GM18873 (cell line): ENCODE data around the gene NUP210.

ENCODE experiments used
- ATAC-seq: cut with Tn5 transposase; IDR thresholded peaks from one replicate; pipeline ENCODE4 v1.9.1; 2021; ENCODE audit warnings: mild to moderate bottlenecking, moderate library complexity, moderate number of reproducible peaks; ENCODE audit not compliant: unreplicated experiment, low FRiP score

The NUP210 gene

DNA sequence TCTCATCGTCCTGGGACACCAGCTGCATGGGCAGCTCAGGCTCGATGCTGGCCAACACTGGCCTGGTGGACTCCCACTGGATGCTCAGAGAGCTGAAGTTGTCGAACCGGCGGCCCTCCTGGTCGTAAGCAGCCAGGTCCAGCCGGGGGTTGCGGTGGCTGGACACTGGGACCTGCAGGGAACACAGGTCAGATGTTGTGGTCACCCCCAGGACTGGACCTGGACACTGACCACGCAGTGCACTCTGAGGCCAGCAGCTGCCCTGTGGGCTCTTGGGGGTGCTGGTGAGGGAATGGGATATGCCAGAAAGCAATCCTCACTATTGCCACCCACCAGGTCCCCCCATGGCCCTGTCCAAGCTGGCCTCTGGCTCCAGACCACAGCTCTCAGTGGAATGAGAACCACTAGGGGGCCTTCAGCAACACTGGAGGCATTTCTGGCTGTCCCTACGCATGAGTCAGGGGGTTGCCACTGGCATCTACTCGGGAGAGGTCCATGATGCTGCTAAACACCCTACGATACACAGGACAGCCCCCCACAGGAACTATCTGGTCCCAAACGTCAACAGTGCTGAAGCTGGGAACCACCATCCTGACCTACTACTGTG lies 66.1 kb downstream of the NUP210 start:
- ATAC-seq = no peak

- no peak for ATAC-seq
These were observed 66.6 kb downstream of the NUP210 start for GRCh38 chr3:13353506-13353905.

DNA sequence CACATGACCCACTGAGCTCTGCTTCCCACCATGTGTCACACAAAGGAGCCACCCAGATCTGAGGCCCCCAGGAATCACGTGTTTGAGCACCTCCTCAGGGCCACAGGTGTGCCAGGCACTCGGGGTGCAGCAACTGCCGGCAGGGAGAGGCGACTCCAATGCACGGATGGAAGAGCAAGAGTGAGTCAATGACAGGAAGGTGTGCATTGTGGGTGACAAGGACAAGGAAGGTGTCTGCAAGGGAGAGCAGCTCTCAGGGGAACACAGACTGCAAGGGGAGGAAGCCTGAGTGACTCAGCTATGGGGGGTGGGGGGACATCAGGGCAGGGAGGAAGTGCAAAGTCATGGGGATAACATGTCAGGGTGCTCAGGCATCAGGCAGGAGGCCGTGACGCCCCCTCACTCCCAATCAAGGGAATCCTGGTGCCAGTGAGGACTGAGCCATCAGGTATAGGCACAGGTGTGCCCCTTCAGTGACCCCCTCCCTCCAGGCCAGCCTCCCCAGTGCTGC lies 67.4 kb downstream of the NUP210 start:
- no peak for ATAC-seq

- no peak for ATAC-seq
These were observed 70.3 kb downstream of the NUP210 start for GRCh38 chr3:13349823-13350222.

- no peak for ATAC-seq
These were observed 71.3 kb downstream of the NUP210 start for GRCh38 chr3:13348661-13349396.

- no peak for ATAC-seq
These were observed 72.0 kb downstream of the NUP210 start for GRCh38 chr3:13348100-13348499.

GRCh38 chr3:13347390-13347950 lies 72.7 kb downstream of the NUP210 start:
- ATAC-seq = no peak

DNA sequence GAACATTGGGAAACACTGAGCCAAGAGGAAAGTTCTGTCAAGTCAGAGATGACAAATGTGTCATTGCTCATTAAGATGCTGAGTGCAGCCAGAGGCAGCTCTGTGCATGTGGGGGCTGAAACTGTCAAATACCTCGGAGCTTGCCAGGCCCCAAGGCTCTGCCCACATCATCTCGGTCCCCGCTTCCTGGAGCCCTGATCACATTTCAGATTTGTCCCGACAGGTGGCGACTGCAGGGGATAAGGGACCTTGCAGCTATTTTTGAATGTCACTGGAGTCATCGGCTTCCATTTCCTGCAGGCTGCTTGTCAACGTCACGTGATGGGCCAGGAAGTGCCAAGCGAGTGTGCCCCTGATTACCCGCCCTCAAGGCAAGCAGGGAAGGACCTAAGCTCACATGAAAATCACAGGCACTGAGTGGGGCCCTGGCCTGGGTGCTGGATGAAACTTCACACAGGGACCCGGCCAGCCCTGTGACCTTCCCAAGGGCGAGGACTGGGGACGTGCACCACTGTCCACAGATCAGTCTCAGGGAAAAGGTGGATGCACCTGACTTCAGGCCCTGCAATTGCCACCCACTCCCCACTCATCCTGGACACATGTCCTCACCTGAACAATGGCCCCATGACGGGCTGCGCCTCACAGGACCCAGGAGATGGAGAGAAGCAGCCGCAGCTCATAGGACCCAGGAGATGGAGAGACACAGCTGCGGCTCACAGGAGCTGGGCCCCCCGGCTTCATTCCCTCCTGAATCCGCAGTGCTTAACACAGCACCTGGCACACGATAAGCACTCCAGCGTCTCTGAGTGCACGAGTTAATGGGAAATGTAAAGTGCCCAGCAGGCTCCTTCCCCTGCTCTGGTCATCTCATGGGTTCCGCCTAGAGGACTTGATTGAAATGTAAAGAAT lies 73.4 kb downstream of the NUP210 start:
- ATAC-seq = no peak

DNA sequence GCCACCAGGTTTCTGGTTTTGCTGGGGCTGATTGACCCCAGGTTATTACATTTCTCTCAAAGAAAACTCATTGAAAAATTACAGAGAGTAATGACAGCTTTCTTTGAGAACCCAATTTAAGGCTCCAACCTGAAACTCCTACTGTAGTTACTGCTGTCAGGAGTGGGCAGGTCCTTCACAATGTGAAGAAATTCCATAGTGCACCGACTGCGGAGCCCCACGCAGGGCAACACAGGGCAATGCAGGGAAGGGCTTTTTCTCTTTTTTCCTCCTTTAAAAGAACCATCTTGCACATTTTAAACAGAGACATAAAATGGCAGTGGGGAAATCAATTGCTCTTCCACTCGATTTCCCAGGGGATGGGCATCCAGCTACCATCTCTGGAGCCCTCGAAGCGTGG lies 74.3 kb downstream of the NUP210 start:
- ATAC-seq = no peak

DNA sequence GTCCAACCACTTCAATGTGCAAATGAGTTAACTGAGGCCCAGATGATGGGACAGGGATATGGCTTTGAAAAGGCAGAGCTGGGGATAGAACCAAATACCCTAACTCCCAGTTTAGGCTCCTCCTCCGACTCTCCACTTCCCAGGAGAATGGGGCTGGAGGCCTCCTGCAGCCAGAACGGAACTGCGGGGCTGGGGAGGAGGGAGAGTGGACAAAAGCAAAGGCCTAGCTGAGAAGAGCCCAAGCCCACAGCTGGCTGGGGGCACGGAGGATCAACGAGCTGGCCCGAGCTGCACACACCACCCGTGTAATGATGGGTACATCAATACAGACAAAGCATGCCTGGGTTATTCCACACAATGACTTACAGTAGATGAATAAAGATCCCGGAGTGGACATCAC lies 74.8 kb downstream of the NUP210 start:
- ATAC-seq = no peak

- ATAC-seq = no peak
These were observed 75.5 kb downstream of the NUP210 start for GRCh38 chr3:13344663-13345062.

DNA sequence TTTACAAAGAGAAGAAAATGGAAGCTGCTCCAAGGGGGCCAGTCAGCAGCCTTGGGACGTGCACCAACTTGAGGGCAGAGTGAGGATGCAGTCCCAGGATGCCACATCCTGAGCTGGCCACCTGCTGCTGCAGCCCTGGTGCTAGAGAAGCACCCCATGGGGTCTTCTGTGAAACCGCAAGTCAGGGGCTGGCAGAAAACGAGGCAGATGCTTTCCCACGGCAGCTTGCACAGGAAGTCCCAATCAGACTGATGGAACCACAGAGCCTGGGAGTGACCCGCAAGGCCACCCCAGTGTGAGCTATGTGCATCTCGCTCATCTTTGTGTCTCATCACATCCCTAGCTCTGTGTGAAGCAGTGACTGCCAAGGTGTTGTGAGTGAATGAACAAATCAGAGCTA lies 76.5 kb downstream of the NUP210 start:
- ATAC-seq = no peak

GRCh38 chr3:13341229-13341905 lies 78.8 kb downstream of the NUP210 start:
- ATAC-seq = no peak

- ATAC-seq = no peak
These were observed 80.3 kb downstream of the NUP210 start for GRCh38 chr3:13339833-13340232.

DNA sequence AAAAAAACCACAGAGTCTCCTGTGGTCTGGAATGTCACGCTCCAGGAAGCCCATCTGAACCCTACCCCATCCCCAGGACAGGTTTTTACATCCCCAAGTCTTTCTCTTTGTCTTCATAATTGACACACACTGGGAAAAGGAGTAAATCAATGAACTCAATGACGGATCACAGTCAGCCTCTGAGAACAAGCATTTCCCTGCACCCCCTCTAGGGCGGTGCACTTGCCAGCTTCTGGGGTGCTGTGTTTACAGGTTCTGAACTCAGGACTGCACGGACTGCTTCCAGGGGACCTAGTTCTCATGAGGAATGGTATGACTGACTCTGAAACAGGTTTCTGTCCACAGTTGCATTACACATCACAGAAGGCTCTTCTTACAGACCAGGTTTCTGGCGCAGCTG lies 81.1 kb downstream of the NUP210 start:
- ATAC-seq = no peak

DNA sequence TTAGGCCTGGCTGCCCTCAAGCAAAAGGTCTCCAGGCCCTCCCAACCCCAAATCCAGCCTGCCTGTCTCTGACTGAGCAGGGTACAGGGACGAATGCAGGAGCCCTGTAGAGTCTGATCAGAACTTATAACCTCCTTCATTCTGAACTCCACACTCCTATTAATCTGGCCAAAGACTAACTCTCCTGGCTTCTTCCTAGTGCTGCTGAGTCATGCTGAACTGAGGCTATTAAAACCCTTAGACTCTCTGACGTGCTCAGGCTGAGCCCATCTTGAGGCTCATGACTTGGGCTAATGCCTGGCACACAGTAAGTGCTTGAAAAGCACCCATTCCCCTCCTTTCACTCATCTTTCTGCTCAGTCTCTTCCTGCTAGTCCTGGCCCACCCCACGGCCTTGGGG lies 81.9 kb downstream of the NUP210 start:
- ATAC-seq = no peak

GRCh38 chr3:13336592-13336991 lies 83.5 kb downstream of the NUP210 start:
- ATAC-seq = no peak

GRCh38 chr3:13335503-13335902 lies 84.6 kb downstream of the NUP210 start:
- no peak for ATAC-seq

- no peak for ATAC-seq
These were observed 85.1 kb downstream of the NUP210 start for GRCh38 chr3:13335059-13335458.

- no peak for ATAC-seq
These were observed 86.8 kb downstream of the NUP210 start for GRCh38 chr3:13333236-13333897.
